Brain microvascular endothelial cell (primary cell): ENCODE measurements around the gene PMP22.

Experiments used
- DNase-seq: peaks from one replicate; pipeline ENCODE4 v3.0.0-alpha.2; 2020
- H3K27ac ChIP-seq: fragments of 250-450 bp; sonication (Bioruptor Pico); 2 replicates; pipeline ENCODE4 v1.5.1; 2020; ENCODE audit warnings: mild to moderate bottlenecking, moderate library complexity
- H3K27me3 ChIP-seq: fragments of 250-450 bp; sonication (Bioruptor Pico); replicated peaks from 2 replicates; pipeline ENCODE4 v1.5.1; 2020; ENCODE audit warnings: mild to moderate bottlenecking
- H3K36me3 ChIP-seq: fragments of 250-450 bp; sonication (Bioruptor Pico); replicated peaks from 2 replicates; pipeline ENCODE4 v1.5.1; 2020; ENCODE audit warnings: mild to moderate bottlenecking
- H3K4me3 ChIP-seq: 2 replicates; pipeline ENCODE4 v1.5.1; 2011; ENCODE audit warnings: low read depth, mild to moderate bottlenecking, control low read depth, low read length, moderate library complexity
- in situ Hi-C: cut with HindIII; loops from 2 replicates; pipeline ENCODE4 v1.10.0; 2017; ENCODE audit warnings: low sequenced_read_pairs, low pct_ligation_motif_present
- TF ChIP-seq, protein P1 (sequence below): IDR thresholded peaks from 2 replicates; pipeline ENCODE4 v1.5.1; 2011; ENCODE audit warnings: low read depth, mild to moderate bottlenecking, moderate library complexity, low read length, control low read depth, inconsistent platforms; ENCODE audit errors: missing control alignments

Gene PMP22

DNA sequence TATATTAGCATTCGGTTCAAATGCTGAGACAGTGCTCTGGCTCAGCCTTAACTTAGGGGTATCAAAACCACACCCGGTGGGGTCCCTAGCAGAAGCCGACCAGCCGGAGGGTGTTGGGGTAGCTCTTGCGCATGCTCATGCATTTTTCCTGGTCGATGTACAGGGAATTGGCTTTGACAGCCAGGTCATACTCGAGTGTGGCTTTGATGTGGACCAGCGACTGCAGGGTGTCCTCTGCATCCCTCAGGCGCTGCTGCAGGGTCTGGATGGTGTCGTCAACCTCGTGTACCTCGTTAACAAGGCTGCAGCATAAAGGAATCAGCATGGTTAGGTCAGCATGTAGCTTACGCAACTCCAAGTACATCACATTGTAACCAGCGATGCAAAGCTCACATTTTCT, 38.7 kb upstream of the PMP22 start:
- DNase-seq, result no peak
- H3K36me3 ChIP-seq, result no peaks in the 10 kb centered on the region
- TF ChIP-seq, protein P1, sequence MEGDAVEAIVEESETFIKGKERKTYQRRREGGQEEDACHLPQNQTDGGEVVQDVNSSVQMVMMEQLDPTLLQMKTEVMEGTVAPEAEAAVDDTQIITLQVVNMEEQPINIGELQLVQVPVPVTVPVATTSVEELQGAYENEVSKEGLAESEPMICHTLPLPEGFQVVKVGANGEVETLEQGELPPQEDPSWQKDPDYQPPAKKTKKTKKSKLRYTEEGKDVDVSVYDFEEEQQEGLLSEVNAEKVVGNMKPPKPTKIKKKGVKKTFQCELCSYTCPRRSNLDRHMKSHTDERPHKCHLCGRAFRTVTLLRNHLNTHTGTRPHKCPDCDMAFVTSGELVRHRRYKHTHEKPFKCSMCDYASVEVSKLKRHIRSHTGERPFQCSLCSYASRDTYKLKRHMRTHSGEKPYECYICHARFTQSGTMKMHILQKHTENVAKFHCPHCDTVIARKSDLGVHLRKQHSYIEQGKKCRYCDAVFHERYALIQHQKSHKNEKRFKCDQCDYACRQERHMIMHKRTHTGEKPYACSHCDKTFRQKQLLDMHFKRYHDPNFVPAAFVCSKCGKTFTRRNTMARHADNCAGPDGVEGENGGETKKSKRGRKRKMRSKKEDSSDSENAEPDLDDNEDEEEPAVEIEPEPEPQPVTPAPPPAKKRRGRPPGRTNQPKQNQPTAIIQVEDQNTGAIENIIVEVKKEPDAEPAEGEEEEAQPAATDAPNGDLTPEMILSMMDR, result no peak
- no peak overlapping the region for H3K27ac ChIP-seq
- no peak overlapping the region for H3K4me3 ChIP-seq
- in situ Hi-C loops, result no loop called here
- no peaks in the 10 kb centered on the region for H3K27me3 ChIP-seq

DNA sequence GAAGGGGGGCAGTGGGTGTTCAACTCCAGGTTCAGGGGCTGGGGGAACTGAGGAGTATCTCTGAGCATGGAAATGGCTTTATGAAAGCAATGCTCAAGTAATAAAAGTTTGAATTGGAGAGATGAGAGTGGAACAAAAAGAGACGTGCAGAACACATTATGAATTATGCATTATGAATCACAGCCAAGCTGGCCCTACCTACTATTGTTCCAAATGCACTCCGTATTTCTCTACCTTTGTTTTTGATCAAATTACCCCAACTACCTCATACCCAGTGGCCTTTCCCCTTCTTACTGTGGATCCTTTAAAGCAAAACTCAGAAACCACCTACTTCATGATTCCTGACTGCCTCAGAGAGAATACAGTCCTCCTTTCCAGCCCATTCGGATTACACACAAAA, 38.1 kb upstream of the PMP22 start:
- no peak for DNase-seq
- H3K27ac ChIP-seq, result no peak overlapping the region
- H3K36me3 ChIP-seq, result no peaks in the 10 kb centered on the region
- TF ChIP-seq, protein P1, result no peak
- H3K27me3 ChIP-seq, result no peaks in the 10 kb centered on the region
- H3K4me3 ChIP-seq, result no peak overlapping the region
- in situ Hi-C loops, result no loop called here

DNA sequence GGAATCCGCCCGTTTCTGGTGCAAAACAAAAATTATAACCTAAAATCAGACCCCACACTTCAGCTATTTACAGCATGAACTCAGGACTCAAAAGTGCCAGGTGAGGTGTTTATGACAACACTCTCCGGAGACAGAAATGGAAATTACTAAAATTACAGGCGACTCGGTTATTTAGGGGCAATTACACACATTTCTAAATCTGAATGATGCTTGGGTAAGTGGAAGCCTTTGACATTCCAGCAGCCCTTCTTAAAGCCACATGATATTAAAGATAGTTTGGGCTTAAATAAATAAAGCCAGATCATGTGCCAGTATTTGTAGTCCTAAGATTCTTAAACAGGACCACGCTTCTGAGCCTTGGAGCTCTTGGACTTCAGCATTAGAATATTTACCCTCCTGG, 36.7 kb upstream of the PMP22 start:
- in situ Hi-C loops, result no loop called here
- no peaks in the 10 kb centered on the region for H3K27me3 ChIP-seq

DNA sequence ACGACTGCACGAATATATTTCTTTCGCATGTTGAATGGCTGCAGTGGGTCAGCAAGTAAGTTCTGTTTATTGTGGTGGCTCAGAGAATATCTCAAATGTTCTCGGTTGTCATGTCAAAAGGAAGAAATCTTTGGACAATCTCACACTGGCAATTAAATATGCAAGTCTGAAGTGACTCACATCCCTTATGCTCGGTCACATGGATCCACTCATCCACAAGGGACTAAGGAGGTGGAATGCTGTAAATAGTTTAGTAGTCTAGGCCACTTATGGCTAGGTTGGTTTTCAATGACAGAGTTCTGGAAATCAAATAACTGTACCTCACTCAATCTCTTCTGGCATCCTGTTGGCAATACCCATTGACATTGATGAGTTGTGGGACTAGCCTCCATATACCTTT, 33.0 kb upstream of the PMP22 start:
- TF ChIP-seq, protein P1, result no peak
- DNase-seq, result peak; percentile 61
- no peak overlapping the region for H3K27ac ChIP-seq
- no peaks in the 10 kb centered on the region for H3K36me3 ChIP-seq
- H3K4me3 ChIP-seq, result no peak overlapping the region
- no peaks in the 10 kb centered on the region for H3K27me3 ChIP-seq
- in situ Hi-C loops, result loop anchor here (25.0 kb wide), 1 partner anchor 189 kb away; no protein-coding TSS in a partner anchor

More for the DNA sequence above, 36.7 kb upstream of the PMP22 start:
- Histone ChIP-seq H3K36me3 (no peaks in the 10 kb centered on the region), H3K27ac (no peak overlapping the region), H3K4me3 (no peak overlapping the region)
- DNase-seq, result no peak
- TF ChIP-seq, protein P1, result no peak

DNA sequence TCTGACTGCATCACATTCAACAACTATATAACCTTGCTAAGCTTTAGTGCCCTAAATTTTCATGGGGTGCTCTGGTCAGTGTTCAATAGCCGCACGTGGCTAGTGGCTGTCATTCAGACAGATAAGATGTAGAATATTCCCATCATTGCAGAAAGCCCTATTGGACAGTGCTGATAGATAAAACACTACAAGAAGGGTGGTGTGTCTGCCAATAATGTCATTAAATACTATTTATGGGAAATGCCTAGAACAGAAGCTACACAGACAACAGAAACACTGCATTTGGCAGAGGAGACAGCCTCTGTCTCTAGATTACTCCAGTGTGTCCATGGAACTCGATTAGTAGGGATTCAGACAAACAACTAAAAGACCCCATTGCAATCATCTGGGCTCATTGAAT, 28.4 kb upstream of the PMP22 start:
- Histone ChIP-seq H3K27ac (no peak overlapping the region), H3K27me3 (no peaks in the 10 kb centered on the region), H3K36me3 (no peaks in the 10 kb centered on the region), H3K4me3 (no peak overlapping the region)
- TF ChIP-seq, protein P1, result no peak
- no peak for DNase-seq
- in situ Hi-C loops, result loop anchor here (25.0 kb wide), 1 partner anchor 194 kb away; no protein-coding TSS in a partner anchor

DNA sequence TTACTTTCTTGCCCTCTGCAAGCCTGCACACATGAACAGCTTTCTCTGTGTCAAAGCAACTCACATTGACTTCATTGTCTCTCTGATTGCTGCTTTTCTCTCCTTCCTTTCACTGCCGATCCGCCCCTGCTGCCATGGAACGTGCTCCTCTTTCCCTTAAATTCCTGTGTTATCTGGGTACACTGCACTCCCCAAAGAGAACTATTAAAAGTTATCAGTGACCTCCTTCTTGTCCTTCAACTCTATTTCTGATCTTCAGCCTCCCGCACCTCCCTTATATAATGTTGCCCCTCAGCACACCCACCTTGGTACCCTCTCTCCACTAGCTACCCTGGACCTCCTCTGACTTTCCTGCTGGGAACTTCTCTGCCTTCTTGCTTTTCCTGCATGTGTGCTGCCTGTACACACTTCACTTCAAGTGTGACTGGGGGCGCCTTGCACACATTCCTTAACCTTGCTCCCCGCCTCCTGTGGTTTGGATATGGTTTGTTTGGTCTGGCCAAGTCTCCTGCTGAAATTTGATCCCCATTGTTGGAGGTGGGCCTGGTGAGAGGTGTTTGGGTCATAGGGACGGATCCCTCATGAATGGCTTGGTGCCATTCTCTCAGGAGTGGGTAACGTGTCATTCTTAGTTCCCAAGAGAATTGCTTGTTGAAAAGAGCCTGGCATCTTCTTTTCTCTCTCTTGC, 26.7 kb upstream of the PMP22 start:
- Histone ChIP-seq H3K36me3 (no peaks in the 10 kb centered on the region), H3K27ac (no peak overlapping the region), H3K27me3 (no peaks in the 10 kb centered on the region), H3K4me3 (no peak overlapping the region)
- DNase-seq, result no peak
- in situ Hi-C loops, result loop anchor here (25.0 kb wide), 1 partner anchor 195 kb away; no protein-coding TSS in a partner anchor
- TF ChIP-seq, protein P1, result no peak
